Measurements from ENCODE around the gene NOX4. TPM values are rescaled to one million over a fixed set of nuclear protein-coding genes. Genes with fewer than 3 reads are reported as not detected.

The NOX4 gene
- total RNA-seq, 1 donor from 2014 or later = 3.3 TPM

DNA sequence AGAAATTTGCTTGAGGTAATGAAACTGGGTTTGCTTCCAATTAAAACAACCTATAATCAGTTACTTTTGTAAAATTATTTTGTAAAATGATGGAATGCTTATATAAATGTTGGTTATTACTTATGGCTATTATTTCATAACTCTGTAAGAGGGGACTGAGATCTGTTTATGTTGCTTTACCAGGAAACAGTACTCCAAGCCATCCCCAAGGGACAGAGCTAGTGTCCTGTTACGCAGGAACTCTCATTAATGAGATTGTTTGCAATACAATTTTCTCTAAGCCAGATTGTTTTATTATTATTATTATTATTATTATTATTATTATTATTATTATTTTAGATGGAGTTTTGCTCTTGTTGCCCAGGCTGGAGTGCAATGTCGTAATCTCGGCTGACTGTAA is 2.3 kb upstream of the NOX4 start:
- H3K4me3 Mint-ChIP-seq = no peak overlapping the region
- TF ChIP-seq EZH2 (IDR thresholded peaks at IDR 0.05) = no peak
- no peak for TF ChIP-seq EZH2phosphoT487 (IDR thresholded peaks at IDR 0.05)
- TF ChIP-seq, protein P1, sequence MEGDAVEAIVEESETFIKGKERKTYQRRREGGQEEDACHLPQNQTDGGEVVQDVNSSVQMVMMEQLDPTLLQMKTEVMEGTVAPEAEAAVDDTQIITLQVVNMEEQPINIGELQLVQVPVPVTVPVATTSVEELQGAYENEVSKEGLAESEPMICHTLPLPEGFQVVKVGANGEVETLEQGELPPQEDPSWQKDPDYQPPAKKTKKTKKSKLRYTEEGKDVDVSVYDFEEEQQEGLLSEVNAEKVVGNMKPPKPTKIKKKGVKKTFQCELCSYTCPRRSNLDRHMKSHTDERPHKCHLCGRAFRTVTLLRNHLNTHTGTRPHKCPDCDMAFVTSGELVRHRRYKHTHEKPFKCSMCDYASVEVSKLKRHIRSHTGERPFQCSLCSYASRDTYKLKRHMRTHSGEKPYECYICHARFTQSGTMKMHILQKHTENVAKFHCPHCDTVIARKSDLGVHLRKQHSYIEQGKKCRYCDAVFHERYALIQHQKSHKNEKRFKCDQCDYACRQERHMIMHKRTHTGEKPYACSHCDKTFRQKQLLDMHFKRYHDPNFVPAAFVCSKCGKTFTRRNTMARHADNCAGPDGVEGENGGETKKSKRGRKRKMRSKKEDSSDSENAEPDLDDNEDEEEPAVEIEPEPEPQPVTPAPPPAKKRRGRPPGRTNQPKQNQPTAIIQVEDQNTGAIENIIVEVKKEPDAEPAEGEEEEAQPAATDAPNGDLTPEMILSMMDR (IDR thresholded peaks at IDR 0.05) = no peak
- DNase-seq (ENCODE audit: low spot score) = no peak
- H3K9me3 Mint-ChIP-seq = no peaks in the 10 kb centered on the region
- no peaks in the 10 kb centered on the region for H3K27me3 ChIP-seq
- H3K36me3 ChIP-seq = no peaks in the 10 kb centered on the region
- H3K79me2 ChIP-seq (ENCODE audit: low read depth) = no peaks in the 10 kb centered on the region
- no peaks in the 10 kb centered on the region for H3K36me3 Mint-ChIP-seq
- peaks cover 2% of the 10 kb centered on the region for H3K27me3 Mint-ChIP-seq (ENCODE audit: insufficient read depth, low read depth)
- no peaks in the 10 kb centered on the region for H3K9me3 ChIP-seq (ENCODE audit: low read depth)
- H3K4me3 ChIP-seq = no peak overlapping the region
- H3K4me1 ChIP-seq = peaks cover 30% of the 10 kb centered on the region
- H3K4me2 ChIP-seq = no peak overlapping the region
- no peak overlapping the region for H3K27ac ChIP-seq
- H2AFZ ChIP-seq (replicated peaks) = no peak overlapping the region
- no peaks in the 10 kb centered on the region for H4K20me1 ChIP-seq (ENCODE audit: low read depth)
- H3K9ac ChIP-seq = no peak overlapping the region
- no peak overlapping the region for H3K27ac Mint-ChIP-seq
- peaks cover 42% of the 10 kb centered on the region for H3K4me1 Mint-ChIP-seq
- peaks cover 20% of the 10 kb centered on the region for H3F3A ChIP-seq (ENCODE audit: low read depth)

DNA sequence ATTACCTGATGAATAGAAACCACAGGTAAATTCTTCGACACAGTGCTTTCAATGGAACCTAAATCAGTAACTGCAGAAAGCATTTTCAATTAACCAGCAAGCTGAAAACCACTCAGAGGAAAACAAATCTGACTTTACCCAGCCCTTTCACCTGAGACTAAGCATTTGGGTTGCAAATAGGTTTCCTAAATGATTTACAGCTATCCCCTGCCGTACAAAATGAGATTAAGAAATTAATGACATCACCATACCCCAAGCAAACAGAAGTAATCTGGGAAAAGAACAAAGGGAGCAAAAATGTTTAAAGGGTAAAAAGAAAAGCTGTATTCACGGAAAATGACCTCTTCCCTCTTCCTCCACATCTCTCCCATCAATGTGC is 584 bp downstream of the NOX4 start:
- Histone ChIP-seq H3K4me3 (peak overlapping the region; percentile 53), H3K27me3 (no peaks in the 10 kb centered on the region), H2AFZ (replicated peaks) (peak overlapping the region; percentile 83), H3K79me2 (ENCODE audit: low read depth) (no peaks in the 10 kb centered on the region), H3F3A (ENCODE audit: low read depth) (peaks cover 20% of the 10 kb centered on the region), H3K36me3 (no peaks in the 10 kb centered on the region), H3K9me3 (ENCODE audit: low read depth) (no peaks in the 10 kb centered on the region), H4K20me1 (ENCODE audit: low read depth) (no peaks in the 10 kb centered on the region), H3K9ac (peak overlapping the region; percentile 38), H3K4me1 (peaks cover 24% of the 10 kb centered on the region), H3K4me2 (peak overlapping the region; percentile 87), H3K27ac (peak overlapping the region; percentile 90)
- no peaks in the 10 kb centered on the region for H3K9me3 Mint-ChIP-seq
- no peaks in the 10 kb centered on the region for H3K36me3 Mint-ChIP-seq
- H3K4me3 Mint-ChIP-seq = peak overlapping the region; percentile 83
- H3K4me1 Mint-ChIP-seq = peaks cover 38% of the 10 kb centered on the region
- no peak for TF ChIP-seq EZH2 (IDR thresholded peaks at IDR 0.05)
- TF ChIP-seq EZH2phosphoT487 (IDR thresholded peaks at IDR 0.05) = no peak
- TF ChIP-seq, protein P1 (IDR thresholded peaks at IDR 0.05) = no peak
- peaks cover 2% of the 10 kb centered on the region for H3K27me3 Mint-ChIP-seq (ENCODE audit: insufficient read depth, low read depth)
- no peak for DNase-seq (ENCODE audit: low spot score)
- H3K27ac Mint-ChIP-seq = peak overlapping the region; percentile 71

DNA sequence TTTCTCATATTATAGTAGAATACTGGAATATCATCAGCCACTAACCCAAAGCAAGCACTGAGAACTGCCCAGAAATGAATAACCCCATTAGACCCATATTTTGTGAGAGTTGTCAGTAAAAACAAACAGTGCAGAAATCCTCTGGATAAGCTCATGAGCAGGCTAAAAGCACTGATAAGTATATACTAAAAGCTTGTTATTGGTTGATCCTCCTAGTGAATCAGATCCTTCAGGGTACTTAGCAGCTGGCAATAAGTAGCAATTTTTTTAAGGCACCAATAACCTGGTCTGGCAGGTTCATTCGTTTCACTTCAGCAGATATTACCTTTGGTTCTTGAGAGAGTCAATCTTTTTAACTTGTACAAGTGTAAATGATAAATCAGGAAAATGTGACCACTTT is 1.2 kb downstream of the NOX4 start:
- DNase-seq (ENCODE audit: low spot score) = no peak
- no peaks in the 10 kb centered on the region for H3K9me3 ChIP-seq (ENCODE audit: low read depth)
- Mint-ChIP-seq H3K36me3 (no peaks in the 10 kb centered on the region), H3K9me3 (no peaks in the 10 kb centered on the region), H3K27ac (no peak overlapping the region), H3K4me1 (peaks cover 33% of the 10 kb centered on the region), H3K4me3 (no peak overlapping the region), H3K27me3 (ENCODE audit: insufficient read depth, low read depth) (peaks cover 2% of the 10 kb centered on the region)
- H3K36me3 ChIP-seq = no peaks in the 10 kb centered on the region
- peaks cover 19% of the 10 kb centered on the region for H3K4me1 ChIP-seq
- no peaks in the 10 kb centered on the region for H3K27me3 ChIP-seq
- H3F3A ChIP-seq (ENCODE audit: low read depth) = peaks cover 20% of the 10 kb centered on the region
- TF ChIP-seq, protein P1 (IDR thresholded peaks at IDR 0.05) = no peak
- no peak for TF ChIP-seq EZH2 (IDR thresholded peaks at IDR 0.05)
- TF ChIP-seq EZH2phosphoT487 (IDR thresholded peaks at IDR 0.05) = no peak
- no peaks in the 10 kb centered on the region for H3K79me2 ChIP-seq (ENCODE audit: low read depth)
- no peak overlapping the region for H3K27ac ChIP-seq
- no peaks in the 10 kb centered on the region for H4K20me1 ChIP-seq (ENCODE audit: low read depth)
- peak overlapping the region; percentile 87 for H3K4me2 ChIP-seq
- no peak overlapping the region for H2AFZ ChIP-seq (replicated peaks)
- peak overlapping the region; percentile 53 for H3K4me3 ChIP-seq
- no peak overlapping the region for H3K9ac ChIP-seq

Measured in neural progenitor cell (in vitro differentiated cells).